SIG-M5 treated with dmso at 0.1 percent for 504 hours (cell line): ENCODE results near the gene SRSF2.
"Not testable (repeated sequence)": the region's sequence is repeated elsewhere in the genome, so short reads cannot be mapped to it uniquely, and the experiment has no call there.

Experiments
- DNase-seq: peaks from one replicate; lab custom pipeline; 2025; ENCODE audit not compliant: unreplicated experiment; lab: John Stamatoyannopoulos, UW

SRSF2 gene

GRCh38 chr17:76737082-76737675 lies at the start of gene SRSF2:
TSS of gene SRSF2 (minus strand) at chr17:76737331. CDS start at chr17:76737160, 171 bp downstream.
- DNase-seq: peak; percentile 99

GRCh38 chr17:76784926-76785325 lies 47.8 kb upstream of the SRSF2 start:
- DNase-seq: no peak

GRCh38 chr17:76783146-76783545 lies 46.0 kb upstream of the SRSF2 start:
- no peak for DNase-seq

GRCh38 chr17:76781056-76781982 lies 44.2 kb upstream of the SRSF2 start:
- DNase-seq: no peak

GRCh38 chr17:76775021-76775600 lies 38.0 kb upstream of the SRSF2 start:
- DNase-seq: no peak

GRCh38 chr17:76772842-76773525 lies 35.9 kb upstream of the SRSF2 start:
- peak; percentile 40 for DNase-seq

GRCh38 chr17:76758570-76758969 lies 21.4 kb upstream of the SRSF2 start:
- no peak for DNase-seq

GRCh38 chr17:76757256-76757655 lies 20.1 kb upstream of the SRSF2 start:
- no peak for DNase-seq

- no peak for DNase-seq
These were observed 18.2 kb upstream of the SRSF2 start for GRCh38 chr17:76755285-76755684.

- no peak for DNase-seq
These were observed 16.2 kb upstream of the SRSF2 start for GRCh38 chr17:76753061-76753961.

- no peak for DNase-seq
These were observed 14.9 kb upstream of the SRSF2 start for GRCh38 chr17:76752006-76752405.

- DNase-seq: no peak
These were observed 14.4 kb upstream of the SRSF2 start for GRCh38 chr17:76751416-76751993.

GRCh38 chr17:76748657-76749056 lies 11.5 kb upstream of the SRSF2 start:
- no peak for DNase-seq

GRCh38 chr17:76747716-76748363 lies 10.7 kb upstream of the SRSF2 start:
- DNase-seq: peak; percentile 29

- not testable (repeated sequence) for DNase-seq
These were observed 8.7 kb upstream of the SRSF2 start for GRCh38 chr17:76745785-76746184.

- DNase-seq: no peak
These were observed 7.6 kb upstream of the SRSF2 start for GRCh38 chr17:76744747-76745146.

- no peak for DNase-seq
These were observed 5.8 kb upstream of the SRSF2 start for GRCh38 chr17:76742958-76743357.

- DNase-seq: no peak
These were observed 3.4 kb upstream of the SRSF2 start for GRCh38 chr17:76740329-76741118.
